Right lung (tissue), 5 donors: ENCODE data around the gene SDR39U1. TPM values are rescaled to one million over a fixed set of nuclear protein-coding genes. Genes with fewer than 3 reads are reported as not detected.
A peak's percentile ranks its signal among the peaks of the same experiment; 100 is the strongest.
"Not testable (repeated sequence)": the region's sequence is repeated elsewhere in the genome, so short reads cannot be mapped to it uniquely, and the experiment has no call there.

Source experiments
- DNase-seq, 2 donors: peaks; one replicate each; pipeline ENCODE4 v3.0.0-alpha.2; 2013
- polyA plus RNA-seq, 5 donors: library from polyadenylated mRNA; unstranded; fragments of 120-200 nt; gene quantifications; one replicate each; pipeline versions ENCODE4 v1.2.1 to v1.2.3, GENCODE V29; 2013; ENCODE audit warnings: inconsistent platforms in 1 of 5, low replicate concordance in 1 of 5; ENCODE audit not compliant: insufficient read length in 5 of 5, insufficient read depth in 1 of 5

SDR39U1 gene
- polyA plus RNA-seq, 5 donors: 37.5 to 61.9 (median 48.8) TPM

GRCh38 chr14:24458736-24459135 lies 16.2 kb upstream of the SDR39U1 start:
- no peak for DNase-seq

GRCh38 chr14:24456980-24457379 lies 14.4 kb upstream of the SDR39U1 start:
- no peak for DNase-seq

- not testable (repeated sequence) for DNase-seq
Observed at GRCh38 chr14:24450828-24451227, 8.3 kb upstream of the SDR39U1 start.

GRCh38 chr14:24443053-24443665 lies 583 bp upstream of the SDR39U1 start:
- DNase-seq: no peak

GRCh38 chr14:24441904-24442239 lies 704 bp downstream of the SDR39U1 start:
- no peak for DNase-seq

- no peak for DNase-seq
Observed at GRCh38 chr14:24441485-24441884, 1.1 kb downstream of the SDR39U1 start.

GRCh38 chr14:24440606-24441399 lies 1.8 kb downstream of the SDR39U1 start:
- DNase-seq: no peak

GRCh38 chr14:24439830-24440605 lies 2.6 kb downstream of the SDR39U1 start:
- DNase-seq: no peak

GRCh38 chr14:24439257-24439656 lies 3.3 kb downstream of the SDR39U1 start:
- DNase-seq: no peak

GRCh38 chr14:24438223-24439097 lies 4.1 kb downstream of the SDR39U1 start:
- DNase-seq: no peak

GRCh38 chr14:24437736-24438067 lies 4.9 kb downstream of the SDR39U1 start:
- no peak for DNase-seq

- no peak for DNase-seq
Observed at GRCh38 chr14:24437020-24437735, 5.4 kb downstream of the SDR39U1 start.

GRCh38 chr14:24436355-24437019 lies 6.1 kb downstream of the SDR39U1 start:
- peak in 1 of 2 donors; percentile 72 for DNase-seq

- DNase-seq: no peak
Observed at GRCh38 chr14:24435998-24436354, 6.6 kb downstream of the SDR39U1 start.

GRCh38 chr14:24435192-24435810 lies 7.3 kb downstream of the SDR39U1 start:
- DNase-seq: no peak

- DNase-seq: no peak
Observed at GRCh38 chr14:24434676-24435075, 7.9 kb downstream of the SDR39U1 start.

GRCh38 chr14:24434036-24434435 lies 8.5 kb downstream of the SDR39U1 start:
- DNase-seq: no peak

- DNase-seq: no peak
Observed at GRCh38 chr14:24432259-24433131, 10.1 kb downstream of the SDR39U1 start.

GRCh38 chr14:24431569-24432258 lies 10.9 kb downstream of the SDR39U1 start:
- DNase-seq: peak; percentile 76 to 80
